ENCODE measurements around the gene KIF1B.

- TF ChIP-seq CTCF (IDR thresholded peaks at IDR 0.05) (no peak), POLR2A (IDR thresholded peaks at IDR 0.05) (no peak)
These were observed 211.3 kb downstream of the KIF1B start for GRCh38 chr1:10421637-10422036.

All from right lobe of liver (tissue), 4 donors.